NCI-H69 (cell line): ENCODE results near the gene BTRC.

ENCODE experiments used
- DNase-seq: peaks from one replicate; lab custom pipeline; 2025; lab: John Stamatoyannopoulos, UW

The BTRC gene

DNA sequence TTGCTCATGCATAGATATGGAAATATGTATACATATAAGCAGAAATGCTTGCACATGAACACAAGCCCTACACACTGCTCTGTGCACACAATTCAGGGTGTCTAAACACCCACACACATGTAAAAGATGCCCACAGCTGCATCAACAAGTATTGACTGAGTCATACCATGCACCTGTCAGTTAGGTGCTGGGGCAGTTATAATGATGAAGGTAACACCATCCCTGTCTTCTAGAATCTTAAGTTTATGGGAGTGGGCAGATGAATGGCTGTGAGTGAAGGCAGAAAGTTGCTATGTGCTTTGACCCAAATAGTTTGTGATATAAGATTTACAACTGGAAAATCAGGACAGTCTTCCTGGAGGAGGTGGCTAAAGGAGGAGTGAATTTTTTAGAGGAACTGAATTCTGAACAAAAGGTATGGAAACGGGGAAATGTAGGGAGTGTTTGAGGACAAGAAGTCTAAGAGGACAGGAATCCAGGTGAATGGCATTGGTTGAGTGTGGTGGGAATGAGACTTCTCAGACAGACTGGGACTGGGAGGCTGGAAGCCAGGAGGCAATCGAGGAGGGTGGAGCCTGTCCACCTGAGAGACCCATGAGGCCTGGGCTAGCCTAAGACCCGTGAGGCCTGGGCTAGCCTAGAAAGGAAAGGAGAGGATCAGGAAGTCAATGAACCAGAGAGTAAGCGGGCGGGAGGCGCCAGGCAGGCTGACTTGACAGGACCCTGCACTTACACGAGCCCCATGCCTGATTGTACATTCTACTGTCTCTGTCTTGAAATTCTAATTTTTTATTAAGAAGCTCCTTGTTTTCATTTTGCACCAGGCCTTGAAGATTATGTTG is 213.4 kb downstream of the BTRC start:
- peak; percentile 46 for DNase-seq

GRCh38 chr10:101568054-101568745 is 214.2 kb downstream of the BTRC start:
- DNase-seq, result no peak

- DNase-seq, result no peak
Measured at GRCh38 chr10:101569323-101569621, 215.3 kb downstream of the BTRC start.

- DNase-seq, result peak; percentile 89
Measured at GRCh38 chr10:101569622-101570427, 215.9 kb downstream of the BTRC start.

DNA sequence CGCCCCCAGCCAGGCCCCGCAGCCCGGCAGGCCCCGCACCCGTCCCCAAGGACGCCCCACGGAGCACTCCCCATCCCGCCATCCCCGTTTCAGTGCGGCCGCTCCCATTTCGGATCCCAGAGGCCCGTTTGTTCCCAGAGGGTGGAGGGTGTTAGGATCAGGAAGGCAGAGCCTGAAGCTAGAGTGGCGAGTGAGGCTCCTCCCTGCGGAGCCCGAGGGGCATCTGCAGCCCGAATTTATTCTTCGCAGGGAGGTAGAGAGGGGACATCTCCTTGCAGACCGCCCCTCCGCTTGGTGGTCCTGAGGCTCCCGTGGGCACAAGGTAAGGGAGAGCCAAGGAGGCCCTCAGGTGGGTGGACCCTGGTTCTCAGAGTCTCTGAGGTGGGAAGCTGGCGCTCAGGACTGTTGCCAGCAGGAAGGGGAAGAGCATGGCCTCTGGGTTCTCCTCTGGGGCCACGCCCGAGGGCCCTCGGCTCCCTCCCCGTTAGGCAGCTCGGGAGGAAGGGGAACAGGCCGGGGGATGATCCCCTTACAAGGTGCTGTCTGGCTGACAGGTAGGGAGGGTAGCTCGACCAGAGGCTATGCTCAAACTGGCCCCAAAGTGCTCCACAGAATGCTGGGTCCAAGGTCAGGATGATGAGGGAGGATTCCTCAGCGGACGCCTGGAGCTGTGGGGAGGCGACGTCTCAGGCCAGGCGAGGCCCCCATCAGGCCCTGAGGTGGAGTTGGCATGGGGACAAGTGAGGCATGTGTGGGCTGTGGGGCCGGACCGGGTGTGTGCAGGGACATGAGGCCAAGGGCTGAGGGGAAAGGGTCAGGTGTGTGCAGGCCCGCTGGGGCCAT is 216.7 kb downstream of the BTRC start:
- no peak for DNase-seq

- no peak for DNase-seq
Measured at GRCh38 chr10:101571271-101571925, 217.4 kb downstream of the BTRC start.

DNA sequence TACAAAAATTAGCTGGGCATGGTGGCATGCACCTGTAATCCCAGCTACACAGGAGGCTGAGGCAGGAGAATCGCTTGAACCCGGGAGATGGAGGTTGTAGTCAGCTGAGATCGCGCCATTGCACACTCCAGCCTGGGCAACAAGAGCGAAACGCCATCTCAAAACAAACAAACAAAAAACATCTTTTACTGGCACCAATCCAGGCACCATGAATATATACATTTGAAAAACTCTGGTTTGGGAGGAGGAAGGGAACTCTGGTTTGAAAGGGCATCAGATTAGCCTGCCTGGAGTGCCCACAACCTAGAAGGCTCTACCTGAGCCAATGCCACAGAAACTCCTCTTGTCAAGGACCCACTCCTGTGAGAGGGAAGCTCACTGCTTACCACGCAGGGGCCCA is 218.2 kb downstream of the BTRC start:
- DNase-seq, result no peak

DNA sequence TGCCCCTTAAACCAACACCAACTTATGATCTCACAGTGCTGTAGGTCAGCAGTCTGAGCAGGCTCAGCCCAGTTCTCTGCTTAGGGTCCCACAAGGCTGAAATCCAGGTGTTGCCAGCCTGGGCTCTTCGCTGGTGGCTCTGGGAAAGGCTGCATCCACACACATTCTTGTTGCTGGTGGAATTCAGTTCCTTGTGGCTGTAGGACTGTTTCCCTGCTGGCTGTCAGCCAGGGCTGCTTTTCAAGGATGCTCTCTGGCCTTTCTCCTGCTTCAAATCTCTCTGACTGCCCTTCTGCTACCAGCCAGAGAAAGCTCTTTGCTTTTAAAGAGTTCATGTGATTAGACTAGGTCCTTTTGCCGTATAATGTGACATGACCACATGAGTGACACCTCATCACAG is 218.8 kb downstream of the BTRC start:
- no peak for DNase-seq

GRCh38 chr10:101573885-101574753 is 220.2 kb downstream of the BTRC start:
- DNase-seq, result no peak

GRCh38 chr10:101575091-101575490 is 221.1 kb downstream of the BTRC start:
- no peak for DNase-seq

GRCh38 chr10:101575580-101576210 is 221.7 kb downstream of the BTRC start:
- no peak for DNase-seq

GRCh38 chr10:101576211-101576863 is 222.4 kb downstream of the BTRC start:
- DNase-seq, result no peak

GRCh38 chr10:101577121-101577871 is 223.3 kb downstream of the BTRC start:
- DNase-seq, result no peak

DNA sequence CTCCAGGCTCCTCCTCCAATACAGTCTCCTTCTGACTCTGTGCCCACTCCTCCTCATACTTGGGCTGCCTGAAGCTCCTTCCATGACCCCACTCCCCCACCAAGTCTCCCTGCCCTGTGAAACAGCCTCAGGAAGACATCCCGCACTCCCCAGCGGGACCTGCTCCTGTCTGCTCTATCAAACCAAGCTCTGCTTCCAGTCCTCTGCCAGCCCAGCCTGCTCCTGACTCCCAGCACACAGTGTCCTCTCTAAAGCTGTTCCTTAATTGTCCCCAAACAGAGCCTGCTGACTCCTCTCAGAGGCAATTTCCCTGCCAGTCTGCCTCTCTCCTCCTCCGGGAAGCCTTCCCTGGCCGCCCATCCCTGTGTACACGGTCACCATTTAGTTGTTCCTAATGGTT is 224.2 kb downstream of the BTRC start:
- DNase-seq, result no peak

DNA sequence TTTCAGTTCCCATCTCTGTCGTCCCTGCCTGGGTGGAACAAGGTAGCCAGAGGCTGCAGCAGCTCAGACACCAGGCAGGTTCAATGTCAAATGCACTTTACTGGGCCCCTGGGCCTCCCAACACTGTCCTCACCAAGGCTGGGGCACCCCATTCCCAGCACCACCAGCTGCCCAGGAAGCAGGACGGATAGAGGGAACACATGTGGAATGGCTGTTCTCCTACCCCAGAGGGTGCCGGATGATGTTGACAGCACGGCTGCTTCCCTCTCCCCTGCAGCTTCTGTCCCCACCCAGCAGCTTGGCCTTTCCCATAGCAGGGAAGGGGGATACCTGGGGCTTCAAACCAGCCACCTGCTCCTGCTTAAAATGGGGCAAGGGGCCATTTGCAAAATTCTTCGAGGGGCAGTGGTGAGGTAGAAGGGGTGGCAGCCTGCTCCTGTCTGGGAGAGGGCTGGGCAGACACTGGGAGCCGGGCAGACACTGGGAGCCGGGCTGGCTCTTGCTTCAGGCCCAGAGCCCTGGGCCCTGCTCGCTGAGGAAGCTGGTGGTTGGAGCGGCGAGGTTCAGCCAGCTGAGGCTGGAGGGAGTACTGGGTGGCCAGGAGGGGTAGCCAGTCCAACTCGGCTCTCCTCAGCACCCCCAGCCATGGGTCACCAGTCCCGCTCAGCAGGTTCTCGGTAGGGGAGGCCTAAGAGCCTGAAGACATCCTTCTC is 225.0 kb downstream of the BTRC start:
- no peak for DNase-seq

- DNase-seq, result no peak
Measured at GRCh38 chr10:101579516-101579870, 225.5 kb downstream of the BTRC start.

GRCh38 chr10:101580486-101581399 is 226.8 kb downstream of the BTRC start:
- DNase-seq, result no peak
